ENCODE results near the gene TMEM219.
A peak's percentile ranks its signal among the peaks of the same experiment; 100 is the strongest.

The TMEM219 gene

GRCh38 chr16:29994600-29995323 is 32.9 kb downstream of the TMEM219 start:
- peak overlapping the region; percentile 97 for H3K4me3 ChIP-seq (ENCODE audit: low read length, poor library complexity, severe bottlenecking)
- H3K9ac ChIP-seq (ENCODE audit: low read depth, low read length, poor library complexity, severe bottlenecking), result peak overlapping the region; percentile 98
- H3K36me3 ChIP-seq (ENCODE audit: insufficient read depth, low read length), result peaks cover 25% of the 10 kb centered on the region; the same call in 1 of the 2 replicates
- peaks cover 36% of the 10 kb centered on the region for H3K79me2 ChIP-seq (ENCODE audit: insufficient read depth, low read length)
- no peaks in the 10 kb centered on the region for H3K9me2 ChIP-seq (replicated peaks; ENCODE audit: low read depth, low read length)
- H3F3A ChIP-seq (ENCODE audit: low read depth), result 0 out of 2 replicates have a peak, but pooled peaks cover 2% of the 10 kb centered on the region
- H3K4me1 ChIP-seq (ENCODE audit: insufficient read depth, low read length, poor library complexity, severe bottlenecking), result peaks cover 19% of the 10 kb centered on the region
- peaks cover 11% of the 10 kb centered on the region for H4K20me1 ChIP-seq (ENCODE audit: insufficient read depth, low read length, poor library complexity, severe bottlenecking)
- peak overlapping the region; percentile 84 for H3K4me2 ChIP-seq (ENCODE audit: low read depth, low read length, poor library complexity, severe bottlenecking)
- H3K27me3 ChIP-seq (ENCODE audit: insufficient read depth, low read length, poor library complexity, severe bottlenecking), result no peaks in the 10 kb centered on the region
- H3K9me3 ChIP-seq (ENCODE audit: insufficient read depth, low read depth, low read length), result no peaks in the 10 kb centered on the region
- H2AFZ ChIP-seq (ENCODE audit: low read length), result peak overlapping the region; percentile 97
- TF ChIP-seq EZH2phosphoT487 (IDR thresholded peaks at IDR 0.05; ENCODE audit: borderline replicate concordance), result no peak
- TF ChIP-seq, protein P1, sequence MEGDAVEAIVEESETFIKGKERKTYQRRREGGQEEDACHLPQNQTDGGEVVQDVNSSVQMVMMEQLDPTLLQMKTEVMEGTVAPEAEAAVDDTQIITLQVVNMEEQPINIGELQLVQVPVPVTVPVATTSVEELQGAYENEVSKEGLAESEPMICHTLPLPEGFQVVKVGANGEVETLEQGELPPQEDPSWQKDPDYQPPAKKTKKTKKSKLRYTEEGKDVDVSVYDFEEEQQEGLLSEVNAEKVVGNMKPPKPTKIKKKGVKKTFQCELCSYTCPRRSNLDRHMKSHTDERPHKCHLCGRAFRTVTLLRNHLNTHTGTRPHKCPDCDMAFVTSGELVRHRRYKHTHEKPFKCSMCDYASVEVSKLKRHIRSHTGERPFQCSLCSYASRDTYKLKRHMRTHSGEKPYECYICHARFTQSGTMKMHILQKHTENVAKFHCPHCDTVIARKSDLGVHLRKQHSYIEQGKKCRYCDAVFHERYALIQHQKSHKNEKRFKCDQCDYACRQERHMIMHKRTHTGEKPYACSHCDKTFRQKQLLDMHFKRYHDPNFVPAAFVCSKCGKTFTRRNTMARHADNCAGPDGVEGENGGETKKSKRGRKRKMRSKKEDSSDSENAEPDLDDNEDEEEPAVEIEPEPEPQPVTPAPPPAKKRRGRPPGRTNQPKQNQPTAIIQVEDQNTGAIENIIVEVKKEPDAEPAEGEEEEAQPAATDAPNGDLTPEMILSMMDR (conservative IDR thresholded peaks at IDR 0.05; ENCODE audit: low read length), result no peak

- Histone ChIP-seq H3K4me1 (ENCODE audit: insufficient read depth, low read length, poor library complexity, severe bottlenecking) (peaks cover 19% of the 10 kb centered on the region), H3F3A (ENCODE audit: low read depth) (no peaks in the 10 kb centered on the region), H3K27me3 (ENCODE audit: insufficient read depth, low read length, poor library complexity, severe bottlenecking) (no peaks in the 10 kb centered on the region), H3K9me2 (replicated peaks; ENCODE audit: low read depth, low read length) (no peaks in the 10 kb centered on the region), H3K9ac (ENCODE audit: low read depth, low read length, poor library complexity, severe bottlenecking) (peak within 1 kb of the TSS; percentile 98), H3K79me2 (ENCODE audit: insufficient read depth, low read length) (peaks cover 36% of the 10 kb centered on the region), H4K20me1 (ENCODE audit: insufficient read depth, low read length, poor library complexity, severe bottlenecking) (peaks cover 11% of the 10 kb centered on the region), H3K9me3 (ENCODE audit: insufficient read depth, low read depth, low read length) (no peaks in the 10 kb centered on the region), H3K36me3 (ENCODE audit: insufficient read depth, low read length) (peaks cover 18% of the 10 kb centered on the region; the same call in 1 of the 2 replicates), H3K4me2 (ENCODE audit: low read depth, low read length, poor library complexity, severe bottlenecking) (peak within 1 kb of the TSS; percentile 84), H2AFZ (ENCODE audit: low read length) (peak within 1 kb of the TSS; percentile 97), H3K4me3 (ENCODE audit: low read length, poor library complexity, severe bottlenecking) (peak within 1 kb of the TSS; percentile 97)
- TF ChIP-seq, protein P1 (conservative IDR thresholded peaks at IDR 0.05; ENCODE audit: low read length), result no peak
- TF ChIP-seq EZH2phosphoT487 (IDR thresholded peaks at IDR 0.05; ENCODE audit: borderline replicate concordance), result no peak
These were observed 33.5 kb downstream of the TMEM219 start, which contains the start of gene HIRIP3 for GRCh38 chr16:29995324-29995910. Gene HIRIP3 (minus strand): TSS chr16:29995617. CDS start chr16:29995605, 12 bp downstream.

DNA sequence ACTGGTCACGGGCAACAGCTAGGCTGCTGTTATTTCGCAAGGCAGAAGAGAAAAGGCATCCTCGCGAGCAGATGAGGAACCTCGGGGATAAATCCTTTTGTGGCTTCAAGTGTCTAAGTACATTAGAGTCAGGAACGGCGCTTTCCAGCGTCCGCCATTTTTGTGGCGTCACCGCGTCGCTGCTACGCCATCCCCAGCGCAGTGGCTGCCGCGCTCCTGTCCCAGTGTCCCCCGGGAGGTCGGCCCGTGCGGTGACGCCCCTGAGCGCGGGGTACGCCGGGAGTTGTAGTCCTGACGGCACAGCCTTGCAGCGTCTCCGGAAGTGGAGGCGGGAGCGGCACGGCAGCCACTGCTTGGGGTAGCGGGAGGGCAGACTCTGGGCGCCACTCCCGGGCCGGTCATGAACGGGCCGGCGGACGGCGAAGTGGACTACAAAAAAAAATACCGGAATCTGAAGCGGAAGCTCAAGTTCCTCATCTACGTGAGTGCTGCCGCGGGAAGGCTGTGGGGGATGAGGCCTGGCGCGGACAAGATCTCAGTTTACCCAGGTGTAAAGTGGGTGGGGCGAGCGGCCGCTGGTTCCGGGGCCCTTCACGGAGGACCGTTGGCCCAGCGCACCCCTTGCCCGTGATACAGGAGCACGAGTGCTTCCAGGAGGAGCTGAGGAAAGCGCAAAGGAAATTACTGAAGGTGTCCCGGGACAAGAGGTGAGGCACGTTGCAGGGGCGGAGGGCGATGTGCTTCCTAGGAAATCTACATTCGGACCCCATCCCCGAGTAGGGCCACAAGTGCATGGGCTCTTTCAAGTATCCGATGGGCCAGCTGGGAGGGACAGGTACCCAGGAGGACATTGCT is 34.3 kb downstream of the TMEM219 start, which contains the start of gene INO80E:
Gene INO80E (plus strand): TSS at position 331 of the 855 bp plus-strand sequence. CDS start 70 bp downstream, at position 401.
- no peaks in the 10 kb centered on the region for H3K27me3 ChIP-seq (ENCODE audit: insufficient read depth, low read length, poor library complexity, severe bottlenecking)
- peak within 1 kb of the TSS; percentile 84 for H3K4me2 ChIP-seq (ENCODE audit: low read depth, low read length, poor library complexity, severe bottlenecking)
- TF ChIP-seq EZH2phosphoT487 (IDR thresholded peaks at IDR 0.05; ENCODE audit: borderline replicate concordance), result no peak
- TF ChIP-seq, protein P1 (conservative IDR thresholded peaks at IDR 0.05; ENCODE audit: low read length), result no peak
- H3K4me1 ChIP-seq (ENCODE audit: insufficient read depth, low read length, poor library complexity, severe bottlenecking), result peaks cover 19% of the 10 kb centered on the region
- peak within 1 kb of the TSS; percentile 97 for H2AFZ ChIP-seq (ENCODE audit: low read length)
- peak within 1 kb of the TSS; percentile 97 for H3K4me3 ChIP-seq (ENCODE audit: low read length, poor library complexity, severe bottlenecking)
- H3K9me3 ChIP-seq (ENCODE audit: insufficient read depth, low read depth, low read length), result no peaks in the 10 kb centered on the region
- H3K79me2 ChIP-seq (ENCODE audit: insufficient read depth, low read length), result peaks cover 36% of the 10 kb centered on the region
- peaks cover 11% of the 10 kb centered on the region; the same call in 1 of the 2 replicates for H3K36me3 ChIP-seq (ENCODE audit: insufficient read depth, low read length)
- peaks cover 11% of the 10 kb centered on the region for H4K20me1 ChIP-seq (ENCODE audit: insufficient read depth, low read length, poor library complexity, severe bottlenecking)
- no peaks in the 10 kb centered on the region for H3K9me2 ChIP-seq (replicated peaks; ENCODE audit: low read depth, low read length)
- peak within 1 kb of the TSS; percentile 98 for H3K9ac ChIP-seq (ENCODE audit: low read depth, low read length, poor library complexity, severe bottlenecking)
- no peaks in the 10 kb centered on the region for H3F3A ChIP-seq (ENCODE audit: low read depth)

All from Loucy (cell line).